ENCODE results near the gene PCGF3. TPM values are rescaled to one million over a fixed set of nuclear protein-coding genes. Genes with fewer than 3 reads are reported as not detected.
A peak's percentile ranks its signal among the peaks of the same experiment; 100 is the strongest.

PCGF3 gene, protein sequence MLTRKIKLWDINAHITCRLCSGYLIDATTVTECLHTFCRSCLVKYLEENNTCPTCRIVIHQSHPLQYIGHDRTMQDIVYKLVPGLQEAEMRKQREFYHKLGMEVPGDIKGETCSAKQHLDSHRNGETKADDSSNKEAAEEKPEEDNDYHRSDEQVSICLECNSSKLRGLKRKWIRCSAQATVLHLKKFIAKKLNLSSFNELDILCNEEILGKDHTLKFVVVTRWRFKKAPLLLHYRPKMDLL
- total RNA-seq (30.6 TPM), polyA plus RNA-seq (93.4 TPM)
- long read RNA-seq, donor 1: 0 reads
- long read RNA-seq, donor 2: 0 reads
- long read RNA-seq, donor 3, transcript PCGF3-213 (1 exons, 1,899 nt): major isoform, 34 of 42 reads
- long read RNA-seq, donor 3, partial matches to known transcripts: 6 of 42 reads
- long read RNA-seq, donor 3, other reads (novel, unspliced or antisense): 0 of 42 reads
- long read RNA-seq, donor 4, transcript PCGF3-213 (1 exons, 1,899 nt): major isoform, 27 of 29 reads
- long read RNA-seq, donor 4, partial matches to known transcripts: 0 of 29 reads
- long read RNA-seq, donor 4, other reads (novel, unspliced or antisense): 0 of 29 reads
- long read RNA-seq, donor 5, transcript PCGF3-213 (1 exons, 1,899 nt): major isoform, 34 of 66 reads
- long read RNA-seq, donor 5, partial matches to known transcripts: 30 of 66 reads
- long read RNA-seq, donor 5, other reads (novel, unspliced or antisense): 0 of 66 reads
- long read RNA-seq, donor 6, full-length matches to known transcripts: 28 of 28 reads
- long read RNA-seq, donor 6, partial matches to known transcripts: 0 of 28 reads
- long read RNA-seq, donor 6, other reads (novel, unspliced or antisense): 0 of 28 reads
- long read RNA-seq, donor 7, transcript PCGF3-213 (1 exons, 1,899 nt): major isoform, 10 of 11 reads
- long read RNA-seq, donor 7, partial matches to known transcripts: 0 of 11 reads
- long read RNA-seq, donor 7, other reads (novel, unspliced or antisense): 0 of 11 reads
- long read RNA-seq, donor 8, transcript PCGF3-213 (1 exons, 1,899 nt): major isoform, 12 of 18 reads
- long read RNA-seq, donor 8, partial matches to known transcripts: 6 of 18 reads
- long read RNA-seq, donor 8, other reads (novel, unspliced or antisense): 0 of 18 reads
- long read RNA-seq, donor 9, transcript PCGF3-213 (1 exons, 1,899 nt): major isoform, 13 of 13 reads
- long read RNA-seq, donor 9, partial matches to known transcripts: 0 of 13 reads
- long read RNA-seq, donor 9, other reads (novel, unspliced or antisense): 0 of 13 reads
- long read RNA-seq, donor 10, transcript PCGF3-213 (1 exons, 1,899 nt): major isoform, 7 of 7 reads
- long read RNA-seq, donor 10, partial matches to known transcripts: 0 of 7 reads
- long read RNA-seq, donor 10, other reads (novel, unspliced or antisense): 0 of 7 reads

DNA sequence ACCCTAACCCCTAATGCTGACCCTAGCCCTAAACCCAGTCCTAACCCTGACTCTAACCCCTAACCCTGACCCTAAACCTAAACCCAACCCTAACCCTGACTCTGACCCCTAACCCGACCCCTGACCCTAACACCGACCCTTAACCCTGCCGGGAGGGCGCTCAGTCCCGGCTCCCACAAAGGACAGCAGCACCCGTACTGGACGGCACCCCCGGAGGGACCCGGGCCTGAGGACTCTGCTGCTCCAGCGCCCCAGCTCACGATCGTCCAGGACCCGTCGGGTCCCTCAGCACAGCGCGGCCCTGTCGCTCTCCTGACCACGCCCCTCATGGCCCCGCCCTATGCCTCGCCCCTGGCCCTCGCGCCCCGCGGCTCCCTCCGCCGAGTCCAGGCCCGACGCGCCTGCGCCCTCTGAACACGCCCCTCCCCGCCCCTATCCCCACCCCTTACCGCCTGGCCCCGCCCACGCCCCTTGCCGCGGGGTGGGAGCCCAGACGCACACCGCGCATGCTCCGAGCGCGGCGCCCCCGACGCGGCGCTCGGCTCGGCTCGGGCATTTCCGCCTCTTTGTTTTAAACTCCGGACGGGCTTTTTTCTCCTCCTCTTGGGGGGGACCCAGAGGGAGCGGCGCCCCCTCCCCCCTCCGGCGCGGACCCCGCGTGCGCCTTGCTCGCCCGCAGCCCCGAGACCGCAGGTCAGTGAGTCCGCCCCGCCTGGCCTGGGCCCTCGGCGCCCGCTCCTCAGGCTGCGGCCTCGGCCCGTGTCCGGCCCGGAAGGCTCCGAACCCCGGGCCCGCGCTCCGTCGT, at the start of gene PCGF3:
Gene PCGF3, plus strand, starts transcription at position 555 of the 805 bp plus-strand sequence. CDS start 27,849 bp downstream, outside the sequence.
- 2% methylated on average over 82 of the region's 82 CpGs for WGBS
- peaks cover 10 to 12% of the 10 kb centered on the region in 2 donors for H3K4me1 ChIP-seq (ENCODE audit: control insufficient read depth in 2 of 2, insufficient read depth in 2 of 2, low read length in 2 of 2)
- H3K27ac ChIP-seq (ENCODE audit: low read depth in 1 of 2, low read length in 1 of 2): peak within 1 kb of the TSS; percentile 32 to 83
- H3K27me3 ChIP-seq (ENCODE audit: control insufficient read depth in 2 of 2, insufficient read depth in 1 of 2, low read length in 1 of 2): peaks cover 0 to 5% of the 10 kb centered on the region in 2 donors
- H3K9me3 ChIP-seq (ENCODE audit: control insufficient read depth in 2 of 2, insufficient read depth in 1 of 2, low read length in 1 of 2): peaks cover 0 to 4% of the 10 kb centered on the region in 2 donors
- peak within 1 kb of the TSS; percentile 92 to 99 for H3K4me3 ChIP-seq (ENCODE audit: low read length in 2 of 2)
- peaks cover 3 to 9% of the 10 kb centered on the region in 2 donors for H3K36me3 ChIP-seq (ENCODE audit: control insufficient read depth in 2 of 2, insufficient read depth in 2 of 2, low read length in 1 of 2)
- peak; percentile 46 to 95 (median 87) for DNase-seq (ENCODE audit: low read depth in 6 of 9, low spot score in 9 of 9)

DNA sequence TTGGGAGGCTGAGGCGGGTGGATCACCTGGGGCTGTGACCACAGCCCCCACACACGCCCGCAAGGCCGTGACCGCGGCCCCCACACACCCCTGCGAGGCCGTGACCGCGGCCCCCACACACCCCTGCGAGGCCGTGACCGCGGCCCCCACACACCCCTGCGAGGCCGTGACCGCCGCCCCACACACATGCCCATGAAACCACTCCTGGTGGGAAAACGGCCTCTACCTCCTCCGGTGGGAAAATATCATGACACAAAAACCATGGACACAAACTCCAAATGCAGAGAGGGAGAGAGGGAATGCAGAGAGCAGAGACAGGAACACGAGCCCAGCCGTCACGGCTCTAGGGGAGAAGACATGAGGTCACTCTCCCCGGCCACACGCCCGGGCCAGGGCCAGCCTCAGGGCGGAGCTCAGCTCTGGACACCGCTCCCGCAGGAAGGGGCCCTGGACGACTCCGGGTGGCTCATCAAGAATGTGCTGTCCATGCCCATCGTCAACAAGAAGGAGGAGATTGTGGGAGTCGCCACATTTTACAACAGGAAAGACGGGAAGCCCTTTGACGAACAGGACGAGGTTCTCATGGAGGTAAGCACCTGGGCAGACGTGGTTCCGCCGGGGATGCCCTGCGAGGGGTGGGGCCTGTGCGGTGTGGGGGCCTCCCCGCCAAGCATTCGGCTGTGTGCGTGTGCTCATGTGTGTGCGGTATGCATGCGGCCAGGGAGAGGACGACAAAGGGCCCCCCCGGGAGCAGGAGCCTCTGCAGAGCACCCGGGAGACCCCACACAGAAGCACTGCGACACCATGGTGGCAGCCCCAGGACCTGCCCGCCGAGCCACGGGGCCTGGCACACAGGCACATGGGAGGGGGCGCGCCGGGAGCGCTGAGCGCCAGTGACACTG, 48.9 kb upstream of the PCGF3 start:
- Histone ChIP-seq H3K27me3 (ENCODE audit: control insufficient read depth in 2 of 2, insufficient read depth in 1 of 2, low read length in 1 of 2) (peaks cover 0 to 13% of the 10 kb centered on the region in 2 donors), H3K9me3 (ENCODE audit: control insufficient read depth in 2 of 2, insufficient read depth in 1 of 2, low read length in 1 of 2) (peaks cover 0 to 6% of the 10 kb centered on the region in 2 donors), H3K27ac (ENCODE audit: low read depth in 1 of 2, low read length in 1 of 2) (no peak overlapping the region), H3K36me3 (ENCODE audit: control insufficient read depth in 2 of 2, insufficient read depth in 2 of 2, low read length in 1 of 2) (peaks cover 0 to under 1% of the 10 kb centered on the region in 2 donors), H3K4me1 (ENCODE audit: control insufficient read depth in 2 of 2, insufficient read depth in 2 of 2, low read length in 2 of 2) (no peaks in the 10 kb centered on the region), H3K4me3 (ENCODE audit: low read length in 2 of 2) (no peak overlapping the region)
- no peak for DNase-seq (ENCODE audit: low read depth in 6 of 9, low spot score in 9 of 9)
- 86% methylated on average over 58 of the region's 58 CpGs for WGBS

DNA sequence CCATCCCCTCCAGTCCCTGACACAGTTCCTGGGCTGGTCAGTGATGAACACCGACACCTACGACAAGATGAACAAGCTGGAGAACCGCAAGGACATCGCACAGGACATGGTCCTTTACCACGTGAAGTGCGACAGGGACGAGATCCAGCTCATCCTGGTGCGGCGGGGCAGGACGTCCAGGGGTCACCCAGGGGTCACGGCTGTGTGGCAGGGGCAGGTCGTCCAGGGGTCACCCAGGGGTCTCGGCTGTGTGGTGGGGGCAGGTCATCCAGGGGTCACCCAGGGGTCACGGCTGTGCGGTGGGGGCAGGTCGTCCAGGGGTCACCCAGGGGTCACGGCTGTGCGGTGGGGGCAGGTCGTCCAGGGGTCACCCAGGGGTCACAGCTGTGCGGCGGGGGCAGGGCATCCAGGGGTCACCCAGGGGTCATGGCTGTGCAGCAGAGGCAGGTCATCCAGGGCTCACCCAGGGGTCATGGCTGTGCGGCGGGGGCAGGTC, 48.2 kb upstream of the PCGF3 start:
- no peak overlapping the region for H3K27ac ChIP-seq (ENCODE audit: low read depth in 1 of 2, low read length in 1 of 2)
- H3K36me3 ChIP-seq (ENCODE audit: control insufficient read depth in 2 of 2, insufficient read depth in 2 of 2, low read length in 1 of 2): peaks cover 2 to 4% of the 10 kb centered on the region in 2 donors
- 92% methylated on average over 23 of the region's 23 CpGs for WGBS
- H3K4me1 ChIP-seq (ENCODE audit: control insufficient read depth in 2 of 2, insufficient read depth in 2 of 2, low read length in 2 of 2): no peaks in the 10 kb centered on the region
- peaks cover 0 to 6% of the 10 kb centered on the region in 2 donors for H3K9me3 ChIP-seq (ENCODE audit: control insufficient read depth in 2 of 2, insufficient read depth in 1 of 2, low read length in 1 of 2)
- no peak for DNase-seq (ENCODE audit: low read depth in 6 of 9, low spot score in 9 of 9)
- peaks cover 0 to 7% of the 10 kb centered on the region in 2 donors for H3K27me3 ChIP-seq (ENCODE audit: control insufficient read depth in 2 of 2, insufficient read depth in 1 of 2, low read length in 1 of 2)
- H3K4me3 ChIP-seq (ENCODE audit: low read length in 2 of 2): no peak overlapping the region

DNA sequence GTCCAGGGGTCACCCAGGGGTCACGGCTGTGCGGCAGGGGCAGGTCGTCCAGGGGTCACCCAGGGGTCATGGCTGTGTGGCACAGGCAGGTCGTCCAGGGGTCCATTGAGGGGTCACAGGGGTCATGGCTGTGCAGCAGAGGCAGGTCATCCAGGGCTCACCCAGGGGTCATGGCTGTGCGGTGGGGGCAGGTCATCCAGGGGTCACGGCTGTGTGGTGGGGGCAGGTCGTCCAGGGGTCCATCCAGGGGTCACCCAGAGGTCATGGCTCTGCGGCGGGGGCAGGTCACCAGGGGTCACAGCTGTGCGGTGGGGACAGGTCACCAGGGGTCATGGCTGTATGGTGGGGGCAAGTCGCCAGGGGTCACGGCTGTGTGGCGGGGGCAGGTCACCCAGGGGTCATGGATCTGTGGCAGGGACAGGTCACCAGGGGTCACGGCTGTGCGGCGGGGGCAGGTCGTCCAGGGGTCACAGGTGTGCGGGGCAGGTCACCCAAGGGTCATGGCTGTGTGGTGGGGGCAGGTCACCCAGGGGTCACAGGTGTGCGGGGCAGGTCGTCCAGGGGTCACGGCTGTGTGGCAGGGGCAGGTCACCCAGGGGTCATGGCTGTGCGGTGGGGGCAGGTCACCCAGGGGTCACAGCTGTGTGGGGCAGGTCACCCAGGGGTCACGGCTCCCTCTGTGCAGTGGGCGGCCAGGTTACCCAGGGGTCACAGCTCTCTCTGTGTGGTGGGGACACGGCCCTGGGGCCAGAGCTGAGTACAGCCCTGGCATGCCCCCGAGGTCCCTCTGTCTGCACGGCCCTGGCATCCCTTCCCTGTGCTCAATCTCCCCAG, 47.6 kb upstream of the PCGF3 start:
- peaks cover 0 to 2% of the 10 kb centered on the region in 2 donors for H3K4me1 ChIP-seq (ENCODE audit: control insufficient read depth in 2 of 2, insufficient read depth in 2 of 2, low read length in 2 of 2)
- H3K36me3 ChIP-seq (ENCODE audit: control insufficient read depth in 2 of 2, insufficient read depth in 2 of 2, low read length in 1 of 2): peaks cover 2 to 4% of the 10 kb centered on the region in 2 donors
- no peak overlapping the region for H3K4me3 ChIP-seq (ENCODE audit: low read length in 2 of 2)
- no peak overlapping the region for H3K27ac ChIP-seq (ENCODE audit: low read depth in 1 of 2, low read length in 1 of 2)
- 93% methylated on average over 27 of the region's 27 CpGs for WGBS
- peaks cover 0 to 6% of the 10 kb centered on the region in 2 donors for H3K9me3 ChIP-seq (ENCODE audit: control insufficient read depth in 2 of 2, insufficient read depth in 1 of 2, low read length in 1 of 2)
- peaks cover 0 to 5% of the 10 kb centered on the region in 2 donors for H3K27me3 ChIP-seq (ENCODE audit: control insufficient read depth in 2 of 2, insufficient read depth in 1 of 2, low read length in 1 of 2)
- no peak for DNase-seq (ENCODE audit: low read depth in 6 of 9, low spot score in 9 of 9)

DNA sequence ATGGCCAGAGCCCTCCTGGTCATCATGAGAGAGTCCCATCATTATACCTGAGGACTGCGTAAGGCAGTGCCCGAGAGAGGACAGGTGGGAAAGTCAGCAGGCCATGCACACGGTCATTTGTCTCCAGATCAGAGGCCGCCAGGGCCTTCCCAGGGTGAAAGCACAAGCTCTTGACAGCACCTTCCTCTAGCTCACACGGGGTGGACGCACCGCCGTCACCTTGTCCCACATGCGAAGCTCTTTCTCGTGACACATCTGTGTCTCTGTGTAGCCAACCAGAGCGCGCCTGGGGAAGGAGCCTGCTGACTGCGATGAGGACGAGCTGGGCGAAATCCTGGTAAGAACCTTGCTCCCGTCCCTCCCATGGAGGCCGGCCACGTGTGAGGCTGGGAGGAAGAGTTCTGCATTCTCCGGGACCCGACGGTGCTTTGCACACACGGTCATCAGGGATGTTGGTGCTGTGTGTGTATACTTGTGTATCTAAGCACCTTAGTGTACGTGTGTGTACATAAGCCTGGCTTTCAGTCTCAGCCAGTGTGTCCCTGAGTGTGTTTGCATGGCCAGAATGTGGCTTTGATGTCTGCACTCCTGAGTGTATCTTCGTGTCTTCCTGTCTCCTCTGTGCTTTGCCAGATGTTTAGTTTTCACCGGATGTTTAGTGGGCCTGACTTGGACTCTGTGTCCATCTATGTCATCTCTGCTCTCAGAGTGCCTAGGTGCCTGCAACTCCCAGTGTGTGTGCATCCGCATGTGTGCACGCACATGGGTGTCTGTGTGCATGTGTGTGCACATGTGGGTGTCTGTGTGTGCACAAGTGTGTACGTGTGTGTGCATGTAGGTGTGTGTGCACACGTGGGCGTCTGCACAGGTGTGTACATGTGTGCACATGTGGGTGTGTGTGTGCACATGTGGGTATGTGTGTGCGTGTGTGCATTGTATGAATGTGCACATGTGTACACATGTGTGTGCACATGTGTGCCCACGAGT, 46.7 kb upstream of the PCGF3 start:
- Histone ChIP-seq H3K27ac (ENCODE audit: low read depth in 1 of 2, low read length in 1 of 2) (no peak overlapping the region), H3K4me3 (ENCODE audit: low read length in 2 of 2) (no peak overlapping the region), H3K27me3 (ENCODE audit: control insufficient read depth in 2 of 2, insufficient read depth in 1 of 2, low read length in 1 of 2) (no peaks in the 10 kb centered on the region), H3K36me3 (ENCODE audit: control insufficient read depth in 2 of 2, insufficient read depth in 2 of 2, low read length in 1 of 2) (peaks cover 2 to 4% of the 10 kb centered on the region in 2 donors), H3K4me1 (ENCODE audit: control insufficient read depth in 2 of 2, insufficient read depth in 2 of 2, low read length in 2 of 2) (peaks cover under 1 to 7% of the 10 kb centered on the region in 2 donors), H3K9me3 (ENCODE audit: control insufficient read depth in 2 of 2, insufficient read depth in 1 of 2, low read length in 1 of 2) (peaks cover 0 to 6% of the 10 kb centered on the region in 2 donors)
- 97% methylated on average over 32 of the region's 32 CpGs for WGBS
- no peak for DNase-seq (ENCODE audit: low read depth in 6 of 9, low spot score in 9 of 9)

DNA sequence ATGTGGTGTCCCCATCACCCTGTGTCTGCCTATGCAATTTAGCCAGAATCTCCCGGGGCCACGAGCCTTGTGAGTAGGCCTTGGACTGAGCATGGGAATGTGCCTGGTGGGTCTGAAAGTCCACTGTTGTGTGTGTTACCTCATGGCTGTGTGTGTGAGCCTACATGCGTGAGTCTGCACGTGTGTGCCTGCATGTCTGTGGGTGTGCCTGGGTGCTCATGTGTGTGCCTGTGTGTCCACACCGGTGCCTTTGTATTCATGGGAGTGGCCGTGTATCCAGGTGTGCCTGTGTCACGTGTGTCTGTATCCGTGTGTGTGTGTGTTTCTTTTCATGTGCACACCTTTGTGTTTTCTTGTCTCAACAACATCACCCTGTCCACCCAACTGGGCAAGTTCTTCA, 45.8 kb upstream of the PCGF3 start:
- no peak overlapping the region for H3K27ac ChIP-seq (ENCODE audit: low read depth in 1 of 2, low read length in 1 of 2)
- DNase-seq (ENCODE audit: low read depth in 6 of 9, low spot score in 9 of 9): no peak
- no peaks in the 10 kb centered on the region for H3K27me3 ChIP-seq (ENCODE audit: control insufficient read depth in 2 of 2, insufficient read depth in 1 of 2, low read length in 1 of 2)
- peaks cover 0 to 6% of the 10 kb centered on the region in 2 donors for H3K9me3 ChIP-seq (ENCODE audit: control insufficient read depth in 2 of 2, insufficient read depth in 1 of 2, low read length in 1 of 2)
- 98% methylated on average over 8 of the region's 8 CpGs for WGBS
- no peak overlapping the region for H3K4me3 ChIP-seq (ENCODE audit: low read length in 2 of 2)
- H3K4me1 ChIP-seq (ENCODE audit: control insufficient read depth in 2 of 2, insufficient read depth in 2 of 2, low read length in 2 of 2): peaks cover 4 to 13% of the 10 kb centered on the region in 2 donors
- H3K36me3 ChIP-seq (ENCODE audit: control insufficient read depth in 2 of 2, insufficient read depth in 2 of 2, low read length in 1 of 2): peaks cover 2 to 4% of the 10 kb centered on the region in 2 donors

All from thymus (tissue), 14 donors.